MM.1S (cell line): ENCODE data around the gene SDHA.
A peak's percentile ranks its signal among the peaks of the same experiment; 100 is the strongest.
"Not testable (repeated sequence)": the region's sequence is repeated elsewhere in the genome, so short reads cannot be mapped to it uniquely, and the experiment has no call there.

Experiments
- DNase-seq: peaks from one replicate; pipeline ENCODE4 v3.0.0-alpha.2; 2015
- H2AFZ ChIP-seq: fragments of 300-600 bp; sonication (generic); 2 replicates; pipeline ENCODE4 v1.6.0; 2016; ENCODE audit warnings: antibody characterized with exemption, low read length
- H3F3A ChIP-seq: fragments of 300-600 bp; sonication (generic); 2 replicates; pipeline ENCODE4 v1.6.1; 2016; ENCODE audit warnings: mild to moderate bottlenecking, antibody characterized with exemption, low read length, moderate library complexity, mixed read lengths; ENCODE audit not compliant: insufficient read depth
- H3K27ac ChIP-seq: fragments of 300-600 bp; sonication (generic); 2 replicates; pipeline ENCODE4 v1.5.1; 2016; ENCODE audit warnings: mild to moderate bottlenecking, low read length
- H3K27me3 ChIP-seq: fragments of 300-600 bp; sonication (generic); replicated peaks from 2 replicates; pipeline ENCODE4 v1.6.0; 2016; ENCODE audit warnings: low read length; ENCODE audit not compliant: insufficient read depth
- H3K36me3 ChIP-seq: fragments of 300-600 bp; sonication (generic); replicated peaks from 2 replicates; pipeline ENCODE4 v1.6.1; 2016; ENCODE audit warnings: mild to moderate bottlenecking, low read length, mixed read lengths; ENCODE audit not compliant: insufficient read depth
- H3K4me1 ChIP-seq: fragments of 300-600 bp; sonication (generic); 2 replicates; pipeline ENCODE4 v1.6.1; 2016; ENCODE audit warnings: low read length, mixed read lengths
- H3K4me2 ChIP-seq: fragments of 300-600 bp; sonication (generic); 2 replicates; pipeline ENCODE4 v1.6.0; 2016; ENCODE audit warnings: low read depth, low read length
- H3K4me3 ChIP-seq: fragments of 300-600 bp; sonication (generic); 2 replicates; pipeline ENCODE4 v1.5.1; 2016; ENCODE audit warnings: low read length, mixed read lengths
- H3K79me2 ChIP-seq: fragments of 300-600 bp; sonication (generic); 2 replicates; pipeline ENCODE4 v1.6.1; 2016; ENCODE audit warnings: mixed run types, low read length, mixed read lengths
- H3K9ac ChIP-seq: fragments of 300-600 bp; sonication (generic); 2 replicates; pipeline ENCODE4 v1.6.1; 2016; ENCODE audit warnings: low read length, mixed read lengths
- H3K9me2 ChIP-seq: fragments of 300-600 bp; sonication (generic); replicated peaks from 2 replicates; pipeline ENCODE4 v1.6.1; 2016; ENCODE audit warnings: mild to moderate bottlenecking, low read length, mixed read lengths; ENCODE audit not compliant: insufficient read depth
- H3K9me3 ChIP-seq: fragments of 300-600 bp; sonication (generic); replicated peaks from 2 replicates; pipeline ENCODE4 v1.6.1; 2016; ENCODE audit warnings: mild to moderate bottlenecking, low read length, mixed read lengths; ENCODE audit not compliant: insufficient read depth
- H4K20me1 ChIP-seq: fragments of 300-600 bp; sonication (generic); 2 replicates; pipeline ENCODE4 v1.6.1; 2016; ENCODE audit warnings: mild to moderate bottlenecking, low read length, moderate library complexity, mixed read lengths; ENCODE audit not compliant: insufficient read depth
- EZH2 ChIP-seq: fragments of 300-600 bp; sonication (generic); optimal IDR thresholded peaks from 2 replicates; pipeline ENCODE3; 2017; ENCODE audit warnings: low read depth, mild to moderate bottlenecking, antibody characterized with exemption, low read length, mixed read lengths
- EZH2phosphoT487 ChIP-seq: fragments of 300-600 bp; sonication (generic); IDR thresholded peaks from 2 replicates; pipeline ENCODE4 v1.6.1; 2018; ENCODE audit warnings: antibody characterized with exemption, low read length
- TF ChIP-seq, protein P1 (sequence below): fragments of 300-600 bp; sonication (generic); IDR thresholded peaks from 2 replicates; pipeline ENCODE4 v1.5.1; 2016; ENCODE audit warnings: antibody characterized with exemption, low read length, mixed read lengths

Gene SDHA

DNA sequence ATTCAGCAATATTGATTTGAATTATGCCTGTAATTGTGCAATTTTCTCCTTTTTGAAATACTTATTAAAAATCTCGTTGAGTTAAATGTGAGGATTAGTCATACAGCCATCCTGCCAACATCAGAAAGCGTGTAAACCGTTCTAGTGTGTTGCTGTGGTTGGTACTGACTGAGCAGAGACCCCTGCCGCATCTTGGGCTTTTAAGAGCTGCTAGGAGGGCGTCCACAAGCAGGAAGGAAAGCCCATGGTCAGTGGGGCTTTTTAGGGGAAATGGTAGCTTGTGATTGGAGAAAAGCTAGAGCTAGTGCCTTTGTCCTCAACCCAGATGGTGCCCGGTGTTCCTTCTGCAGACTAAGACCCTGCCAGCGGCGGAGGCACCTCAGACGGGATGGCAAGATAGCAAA, 1.3 kb downstream of the SDHA start:
- Histone ChIP-seq H3K4me3 (peak overlapping the region; percentile 66), H3K27me3 (no peaks in the 10 kb centered on the region), H3K36me3 (peaks cover 4% of the 10 kb centered on the region), H3K9me2 (no peaks in the 10 kb centered on the region), H3K9ac (peak overlapping the region; percentile 98), H3K4me2 (peak overlapping the region; percentile 64), H4K20me1 (peaks cover 3% of the 10 kb centered on the region; the same call in 1 of the 2 replicates), H2AFZ (no peak overlapping the region), H3K79me2 (peaks cover 90% of the 10 kb centered on the region), H3K27ac (peak overlapping the region; percentile 76), H3F3A (peaks cover 43% of the 10 kb centered on the region), H3K9me3 (no peaks in the 10 kb centered on the region), H3K4me1 (peaks cover 21% of the 10 kb centered on the region)
- peak; percentile 49 for DNase-seq
- TF ChIP-seq, protein P1, sequence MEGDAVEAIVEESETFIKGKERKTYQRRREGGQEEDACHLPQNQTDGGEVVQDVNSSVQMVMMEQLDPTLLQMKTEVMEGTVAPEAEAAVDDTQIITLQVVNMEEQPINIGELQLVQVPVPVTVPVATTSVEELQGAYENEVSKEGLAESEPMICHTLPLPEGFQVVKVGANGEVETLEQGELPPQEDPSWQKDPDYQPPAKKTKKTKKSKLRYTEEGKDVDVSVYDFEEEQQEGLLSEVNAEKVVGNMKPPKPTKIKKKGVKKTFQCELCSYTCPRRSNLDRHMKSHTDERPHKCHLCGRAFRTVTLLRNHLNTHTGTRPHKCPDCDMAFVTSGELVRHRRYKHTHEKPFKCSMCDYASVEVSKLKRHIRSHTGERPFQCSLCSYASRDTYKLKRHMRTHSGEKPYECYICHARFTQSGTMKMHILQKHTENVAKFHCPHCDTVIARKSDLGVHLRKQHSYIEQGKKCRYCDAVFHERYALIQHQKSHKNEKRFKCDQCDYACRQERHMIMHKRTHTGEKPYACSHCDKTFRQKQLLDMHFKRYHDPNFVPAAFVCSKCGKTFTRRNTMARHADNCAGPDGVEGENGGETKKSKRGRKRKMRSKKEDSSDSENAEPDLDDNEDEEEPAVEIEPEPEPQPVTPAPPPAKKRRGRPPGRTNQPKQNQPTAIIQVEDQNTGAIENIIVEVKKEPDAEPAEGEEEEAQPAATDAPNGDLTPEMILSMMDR = no peak
- no peak for TF ChIP-seq EZH2phosphoT487
- no peak for TF ChIP-seq EZH2

DNA sequence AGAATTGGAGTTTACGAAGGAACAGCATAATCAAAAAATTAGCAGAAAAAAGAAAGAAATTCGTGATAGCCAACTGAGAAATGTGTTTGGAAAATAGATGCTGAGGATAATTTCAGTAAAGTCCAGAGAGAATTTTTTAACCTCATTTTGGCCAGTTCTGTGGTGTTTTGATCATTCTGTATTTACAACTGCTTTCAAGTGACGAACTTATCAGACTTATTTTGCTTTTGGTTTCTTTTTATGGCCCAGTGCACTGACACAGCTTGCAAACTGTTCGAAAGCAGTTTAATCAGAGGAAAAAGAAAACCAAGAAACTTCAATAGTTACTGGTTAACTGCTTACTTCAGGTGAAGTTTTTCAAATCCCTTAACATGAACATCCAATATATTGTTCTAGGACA, 1.9 kb downstream of the SDHA start:
- Histone ChIP-seq H3K4me2 (peak overlapping the region; percentile 64), H3K9ac (peak overlapping the region; percentile 98), H2AFZ (no peak overlapping the region), H3K4me3 (peak overlapping the region; percentile 66), H3F3A (peaks cover 43% of the 10 kb centered on the region), H3K27me3 (no peaks in the 10 kb centered on the region), H4K20me1 (peaks cover 3% of the 10 kb centered on the region; the same call in 1 of the 2 replicates), H3K9me3 (no peaks in the 10 kb centered on the region), H3K79me2 (peaks cover 92% of the 10 kb centered on the region), H3K27ac (peak overlapping the region; percentile 76), H3K9me2 (no peaks in the 10 kb centered on the region), H3K36me3 (peaks cover 9% of the 10 kb centered on the region), H3K4me1 (peaks cover 24% of the 10 kb centered on the region)
- TF ChIP-seq, protein P1 = no peak
- TF ChIP-seq EZH2 (no peak), EZH2phosphoT487 (no peak)
- peak; percentile 86 for DNase-seq

DNA sequence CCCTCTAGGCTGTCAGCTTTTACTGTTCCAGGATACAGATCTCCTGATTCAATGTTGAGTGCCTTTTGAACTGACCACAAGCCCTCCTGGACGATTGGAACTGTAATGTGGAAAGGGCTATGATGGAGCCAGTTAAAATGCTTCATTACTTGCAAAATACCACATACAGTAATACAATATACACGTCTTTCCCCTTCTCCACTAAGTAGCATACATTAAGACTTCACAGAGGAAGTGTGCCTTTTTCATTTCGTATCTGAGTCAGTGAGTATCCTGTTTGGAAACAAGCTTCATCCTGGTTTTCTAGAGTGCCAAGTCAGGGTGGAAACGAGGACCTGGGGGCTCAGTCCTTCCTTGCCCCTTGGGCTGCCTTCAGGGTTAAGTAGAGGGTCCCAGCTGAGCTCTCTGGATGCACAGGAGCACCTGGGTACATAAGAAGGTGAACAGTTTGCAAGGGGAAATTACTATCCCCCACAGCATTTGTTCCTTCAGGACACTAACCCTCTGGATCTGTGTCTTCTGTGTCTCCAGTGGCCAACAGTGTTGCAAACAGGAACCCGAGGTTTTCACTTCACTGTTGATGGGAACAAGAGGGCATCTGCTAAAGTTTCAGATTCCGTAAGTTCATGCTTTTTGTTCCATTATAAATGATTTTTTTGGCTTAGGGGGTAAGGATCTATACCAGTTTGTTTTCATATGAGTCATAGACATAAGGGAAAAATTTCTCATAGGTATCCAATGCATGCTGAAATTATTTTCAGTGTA, 5.0 kb downstream of the SDHA start:
- peak overlapping the region; percentile 46 for H3K4me3 ChIP-seq
- peak overlapping the region; percentile 76 for H3K27ac ChIP-seq
- H3F3A ChIP-seq = peaks cover 43% of the 10 kb centered on the region
- peak overlapping the region; percentile 96 for H3K4me2 ChIP-seq
- H2AFZ ChIP-seq, DNase-seq, H4K20me1 ChIP-seq, H3K9me3 ChIP-seq, H3K9me2 ChIP-seq, H3K27me3 ChIP-seq: not testable (repeated sequence)
- H3K79me2 ChIP-seq = peaks cover 97% of the 10 kb centered on the region
- H3K4me1 ChIP-seq = peaks cover 24% of the 10 kb centered on the region
- H3K9ac ChIP-seq = peak overlapping the region; percentile 63
- peaks cover 18% of the 10 kb centered on the region for H3K36me3 ChIP-seq

GRCh38 chr5:223791-224190, 5.7 kb downstream of the SDHA start:
- H3F3A ChIP-seq = peaks cover 43% of the 10 kb centered on the region
- no peaks in the 10 kb centered on the region for H3K9me3 ChIP-seq
- no peaks in the 10 kb centered on the region for H3K27me3 ChIP-seq
- H2AFZ ChIP-seq = no peak overlapping the region
- H3K9me2 ChIP-seq = no peaks in the 10 kb centered on the region
- peaks cover 23% of the 10 kb centered on the region for H3K36me3 ChIP-seq
- peak; percentile 69 for DNase-seq
- H3K9ac ChIP-seq = peak overlapping the region; percentile 32; the same call in 1 of the 2 replicates
- H4K20me1 ChIP-seq = peaks cover 3% of the 10 kb centered on the region; the same call in 1 of the 2 replicates
- TF ChIP-seq EZH2 (no peak), EZH2phosphoT487 (no peak)
- TF ChIP-seq, protein P1 = no peak
- H3K4me1 ChIP-seq = peaks cover 24% of the 10 kb centered on the region
- H3K79me2 ChIP-seq = peaks cover 97% of the 10 kb centered on the region
- H3K4me3 ChIP-seq = peak overlapping the region; percentile 46; the same call in 1 of the 2 replicates
- H3K27ac ChIP-seq = peak overlapping the region; percentile 76
- peak overlapping the region; percentile 96 for H3K4me2 ChIP-seq
